ENCODE results near the gene MS4A8.

DNA sequence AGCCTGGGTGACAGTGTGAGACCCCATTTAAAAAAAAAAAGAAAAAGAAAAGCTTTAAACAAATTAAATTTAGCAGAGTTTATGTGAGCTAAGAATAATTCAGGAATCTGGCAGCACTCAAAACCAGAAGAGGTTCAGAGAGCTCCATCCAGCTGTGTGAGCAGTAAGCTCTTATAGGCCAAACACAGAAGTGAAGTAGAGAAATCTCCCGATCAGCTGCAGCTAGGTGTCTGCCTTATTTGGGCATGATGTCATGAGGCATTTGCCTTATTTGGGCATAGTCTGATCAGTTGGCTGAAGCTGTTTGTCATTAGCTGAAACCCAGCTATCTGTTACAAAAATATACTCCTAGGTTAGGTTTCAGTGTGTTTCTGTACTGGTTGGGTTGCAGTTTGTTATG, 65.5 kb downstream of the MS4A8 start:
- TF ChIP-seq RAD21 (IDR thresholded peaks at IDR 0.05; ENCODE audit: low read depth) (no peak), EGR1 (IDR thresholded peaks at IDR 0.05) (no peak), FOXM1 (IDR thresholded peaks at IDR 0.05; ENCODE audit: borderline replicate concordance, low read depth) (no peak), CEBPB (IDR thresholded peaks at IDR 0.05) (no peak), CREB1 (IDR thresholded peaks at IDR 0.05; ENCODE audit: low read depth) (no peak)
- TF ChIP-seq, protein P1, sequence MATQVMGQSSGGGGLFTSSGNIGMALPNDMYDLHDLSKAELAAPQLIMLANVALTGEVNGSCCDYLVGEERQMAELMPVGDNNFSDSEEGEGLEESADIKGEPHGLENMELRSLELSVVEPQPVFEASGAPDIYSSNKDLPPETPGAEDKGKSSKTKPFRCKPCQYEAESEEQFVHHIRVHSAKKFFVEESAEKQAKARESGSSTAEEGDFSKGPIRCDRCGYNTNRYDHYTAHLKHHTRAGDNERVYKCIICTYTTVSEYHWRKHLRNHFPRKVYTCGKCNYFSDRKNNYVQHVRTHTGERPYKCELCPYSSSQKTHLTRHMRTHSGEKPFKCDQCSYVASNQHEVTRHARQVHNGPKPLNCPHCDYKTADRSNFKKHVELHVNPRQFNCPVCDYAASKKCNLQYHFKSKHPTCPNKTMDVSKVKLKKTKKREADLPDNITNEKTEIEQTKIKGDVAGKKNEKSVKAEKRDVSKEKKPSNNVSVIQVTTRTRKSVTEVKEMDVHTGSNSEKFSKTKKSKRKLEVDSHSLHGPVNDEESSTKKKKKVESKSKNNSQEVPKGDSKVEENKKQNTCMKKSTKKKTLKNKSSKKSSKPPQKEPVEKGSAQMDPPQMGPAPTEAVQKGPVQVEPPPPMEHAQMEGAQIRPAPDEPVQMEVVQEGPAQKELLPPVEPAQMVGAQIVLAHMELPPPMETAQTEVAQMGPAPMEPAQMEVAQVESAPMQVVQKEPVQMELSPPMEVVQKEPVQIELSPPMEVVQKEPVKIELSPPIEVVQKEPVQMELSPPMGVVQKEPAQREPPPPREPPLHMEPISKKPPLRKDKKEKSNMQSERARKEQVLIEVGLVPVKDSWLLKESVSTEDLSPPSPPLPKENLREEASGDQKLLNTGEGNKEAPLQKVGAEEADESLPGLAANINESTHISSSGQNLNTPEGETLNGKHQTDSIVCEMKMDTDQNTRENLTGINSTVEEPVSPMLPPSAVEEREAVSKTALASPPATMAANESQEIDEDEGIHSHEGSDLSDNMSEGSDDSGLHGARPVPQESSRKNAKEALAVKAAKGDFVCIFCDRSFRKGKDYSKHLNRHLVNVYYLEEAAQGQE (IDR thresholded peaks at IDR 0.05; ENCODE audit: low read depth): no peak

Measured in Ishikawa (cell line).